Measurements from ENCODE around the gene SLC40A1. TPM values are rescaled to one million over a fixed set of nuclear protein-coding genes. Genes with fewer than 3 reads are reported as not detected.
"Not testable (repeated sequence)": the region's sequence is repeated elsewhere in the genome, so short reads cannot be mapped to it uniquely, and the experiment has no call there.

The SLC40A1 gene
- total RNA-seq, 1 experiment from 2014 or later = 7.9 TPM

- no peak for DNase-seq (ENCODE audit: low read depth)
- in situ Hi-C loops (cut with HindIII; ENCODE audit: low pct_unique_long_range_greater_than_20kb, low sequenced_read_pairs) = no loop called here
These were observed 27.6 kb upstream of the SLC40A1 start for GRCh38 chr2:189608170-189608569.

GRCh38 chr2:189602233-189602632, 21.6 kb upstream of the SLC40A1 start:
- no peak for DNase-seq (ENCODE audit: low read depth)

GRCh38 chr2:189601652-189602051, 21.1 kb upstream of the SLC40A1 start:
- in situ Hi-C loops (cut with HindIII; ENCODE audit: low pct_unique_long_range_greater_than_20kb, low sequenced_read_pairs); DNase-seq (ENCODE audit: low read depth): not testable (repeated sequence)

More at GRCh38 chr2:189602233-189602632, 21.6 kb upstream of the SLC40A1 start:
- in situ Hi-C loops (cut with HindIII; ENCODE audit: low pct_unique_long_range_greater_than_20kb, low sequenced_read_pairs) = no loop called here

DNA sequence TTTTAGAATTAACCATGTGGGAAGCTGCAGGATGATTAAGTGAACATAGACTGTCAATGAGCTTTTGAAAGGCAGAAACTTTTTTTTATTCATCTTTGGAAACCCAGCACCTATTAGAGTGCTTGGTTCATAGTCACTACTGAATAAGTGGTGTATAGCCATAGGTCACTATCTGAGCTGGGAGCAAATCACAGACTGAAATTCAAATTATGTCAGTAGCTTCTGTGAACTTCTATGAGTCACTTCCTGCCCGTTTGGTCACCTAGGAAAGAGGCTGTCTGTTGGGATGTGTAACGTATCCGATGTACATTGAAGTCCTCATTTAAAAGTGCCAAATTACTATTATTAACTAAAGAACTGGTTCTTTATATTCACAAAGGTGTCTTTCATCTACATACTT, 20.5 kb upstream of the SLC40A1 start:
- peak; percentile 64 for DNase-seq (ENCODE audit: low read depth)

GRCh38 chr2:189599245-189599644, 18.7 kb upstream of the SLC40A1 start:
- DNase-seq (ENCODE audit: low read depth) = peak; percentile 44
- in situ Hi-C loops (cut with HindIII; ENCODE audit: low pct_unique_long_range_greater_than_20kb, low sequenced_read_pairs) = no loop called here

More for the DNA sequence above, 20.5 kb upstream of the SLC40A1 start:
- in situ Hi-C loops (cut with HindIII; ENCODE audit: low pct_unique_long_range_greater_than_20kb, low sequenced_read_pairs) = no loop called here

- no peak for DNase-seq (ENCODE audit: low read depth)
These were observed 14.8 kb upstream of the SLC40A1 start for GRCh38 chr2:189595417-189595816.

DNA sequence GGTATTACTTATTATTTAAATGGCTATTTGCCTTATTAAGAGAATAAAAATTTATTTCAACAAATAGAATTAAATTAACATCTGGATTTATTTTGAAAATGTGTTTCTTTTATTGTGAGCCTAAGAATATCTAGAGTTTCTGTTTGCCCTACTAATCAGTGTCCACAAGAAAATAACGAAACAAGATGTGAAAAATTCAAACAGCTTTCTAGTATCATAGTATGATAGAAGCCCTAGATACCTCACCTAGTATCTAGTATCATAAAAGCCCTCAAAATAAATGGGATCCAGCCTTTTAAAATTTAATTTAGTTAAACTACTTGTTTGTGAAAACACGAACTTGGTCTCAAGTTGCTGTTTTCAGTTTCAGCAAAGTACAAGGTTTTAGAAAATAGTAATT, 13.7 kb upstream of the SLC40A1 start:
- no peak for DNase-seq (ENCODE audit: low read depth)
- in situ Hi-C loops (cut with HindIII; ENCODE audit: low pct_unique_long_range_greater_than_20kb, low sequenced_read_pairs) = no loop called here

More at GRCh38 chr2:189595417-189595816, 14.8 kb upstream of the SLC40A1 start:
- in situ Hi-C loops (cut with HindIII; ENCODE audit: low pct_unique_long_range_greater_than_20kb, low sequenced_read_pairs) = no loop called here

DNA sequence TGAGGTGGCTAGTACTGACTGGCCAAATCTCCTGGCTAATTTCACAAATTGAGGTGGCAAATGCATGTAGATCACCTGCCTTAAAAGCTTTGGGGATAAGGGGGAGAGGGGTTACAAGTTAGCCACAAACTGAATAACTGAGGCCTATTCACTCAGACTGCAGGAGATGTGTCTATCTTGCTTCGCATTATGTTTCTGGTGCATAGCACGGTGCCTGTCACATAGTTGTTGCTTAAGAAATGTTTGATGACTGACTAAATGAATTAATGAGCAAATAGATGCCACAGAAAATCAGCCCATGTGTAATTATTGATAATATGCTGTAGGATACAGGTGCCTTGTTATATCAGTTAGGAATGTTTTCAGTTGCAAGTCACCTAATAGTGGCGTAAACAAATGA, 12.5 kb upstream of the SLC40A1 start:
- DNase-seq (ENCODE audit: low read depth) = no peak
- in situ Hi-C loops (cut with HindIII; ENCODE audit: low pct_unique_long_range_greater_than_20kb, low sequenced_read_pairs) = no loop called here

- no peak for DNase-seq (ENCODE audit: low read depth)
- in situ Hi-C loops (cut with HindIII; ENCODE audit: low pct_unique_long_range_greater_than_20kb, low sequenced_read_pairs) = no loop called here
These were observed 11.9 kb upstream of the SLC40A1 start for GRCh38 chr2:189592353-189592984.

DNA sequence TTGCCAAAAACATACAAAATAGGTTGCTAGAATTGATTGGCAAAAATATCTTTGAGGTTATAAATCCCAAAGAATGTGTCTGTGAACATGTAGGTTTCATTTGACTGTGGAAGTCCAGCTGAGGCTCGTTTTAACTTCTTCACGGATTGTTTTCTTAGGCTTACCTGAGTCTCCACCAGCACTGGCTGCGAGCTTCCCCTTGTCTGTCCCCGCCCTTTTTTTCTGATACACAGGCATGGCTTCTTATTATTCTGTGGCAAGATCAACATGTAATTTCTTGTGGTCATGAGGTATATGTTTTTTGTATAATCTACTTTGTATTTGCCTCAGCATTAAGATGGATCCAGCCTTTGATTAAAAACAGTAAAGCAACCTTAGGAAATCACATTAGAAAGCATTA, 7.2 kb upstream of the SLC40A1 start:
- DNase-seq (ENCODE audit: low read depth) = no peak
- in situ Hi-C loops (cut with HindIII; ENCODE audit: low pct_unique_long_range_greater_than_20kb, low sequenced_read_pairs) = no loop called here

DNA sequence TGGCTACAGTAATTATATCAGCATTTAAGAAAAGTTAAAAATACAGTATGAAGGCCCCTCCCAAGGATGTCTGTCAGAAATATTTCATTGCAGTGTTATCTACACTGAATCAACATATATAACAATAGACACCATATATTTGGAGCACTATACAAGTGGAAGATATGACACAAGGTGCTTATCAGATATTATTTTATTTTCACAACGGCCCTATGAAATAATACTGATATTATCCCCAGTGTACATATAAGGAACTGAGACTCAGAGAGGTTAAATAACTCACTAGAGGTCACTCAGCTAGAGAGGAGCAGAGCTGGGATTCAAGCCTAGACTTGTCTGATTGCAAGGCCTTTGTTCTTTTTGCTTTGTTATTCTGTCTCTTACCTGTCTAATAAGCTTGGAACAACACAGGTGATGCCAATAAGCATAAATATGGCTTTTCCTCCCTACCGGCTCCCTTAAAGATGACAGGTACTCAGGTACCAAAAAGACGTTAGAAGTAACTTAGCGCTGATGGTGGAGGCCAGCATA, 4.7 kb upstream of the SLC40A1 start:
- in situ Hi-C loops (cut with HindIII; ENCODE audit: low pct_unique_long_range_greater_than_20kb, low sequenced_read_pairs) = no loop called here
- DNase-seq (ENCODE audit: low read depth) = no peak

- in situ Hi-C loops (cut with HindIII; ENCODE audit: low pct_unique_long_range_greater_than_20kb, low sequenced_read_pairs) = no loop called here
- DNase-seq (ENCODE audit: low read depth) = no peak
These were observed 4.1 kb upstream of the SLC40A1 start for GRCh38 chr2:189584686-189585085.

- in situ Hi-C loops (cut with HindIII; ENCODE audit: low pct_unique_long_range_greater_than_20kb, low sequenced_read_pairs) = no loop called here
- no peak for DNase-seq (ENCODE audit: low read depth)
These were observed 2.9 kb upstream of the SLC40A1 start for GRCh38 chr2:189583227-189584198.

GRCh38 chr2:189582809-189583192, 2.2 kb upstream of the SLC40A1 start:
- in situ Hi-C loops (cut with HindIII; ENCODE audit: low pct_unique_long_range_greater_than_20kb, low sequenced_read_pairs) = no loop called here
- no peak for DNase-seq (ENCODE audit: low read depth)

- no peak for DNase-seq (ENCODE audit: low read depth)
- in situ Hi-C loops (cut with HindIII; ENCODE audit: low pct_unique_long_range_greater_than_20kb, low sequenced_read_pairs) = no loop called here
These were observed 1.7 kb upstream of the SLC40A1 start for GRCh38 chr2:189582140-189582808.

GRCh38 chr2:189581354-189582139, 961 bp upstream of the SLC40A1 start:
- in situ Hi-C loops (cut with HindIII; ENCODE audit: low pct_unique_long_range_greater_than_20kb, low sequenced_read_pairs) = no loop called here
- no peak for DNase-seq (ENCODE audit: low read depth)

DNA sequence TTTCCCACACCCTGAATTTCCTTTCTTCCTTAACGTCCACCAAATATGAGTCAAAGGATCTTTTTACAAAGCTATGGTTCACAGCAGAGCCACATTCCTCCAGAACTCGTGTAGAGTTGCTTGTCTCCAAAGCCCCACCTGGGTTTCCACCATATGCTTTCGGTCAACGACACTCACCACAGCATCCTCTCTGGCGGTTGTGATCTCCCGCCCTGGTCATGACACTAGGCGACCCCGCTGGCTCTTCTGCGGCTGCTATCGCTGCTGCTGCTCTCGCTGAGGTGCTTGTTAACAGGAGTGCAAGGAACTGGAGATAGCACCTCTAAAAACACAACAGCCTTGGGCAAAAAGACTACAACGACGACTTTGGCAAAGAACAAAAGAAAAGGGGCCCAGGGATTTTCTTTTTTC, 340 bp downstream of the SLC40A1 start:
- in situ Hi-C loops (cut with HindIII; ENCODE audit: low pct_unique_long_range_greater_than_20kb, low sequenced_read_pairs) = no loop called here
- DNase-seq (ENCODE audit: low read depth) = no peak

DNA sequence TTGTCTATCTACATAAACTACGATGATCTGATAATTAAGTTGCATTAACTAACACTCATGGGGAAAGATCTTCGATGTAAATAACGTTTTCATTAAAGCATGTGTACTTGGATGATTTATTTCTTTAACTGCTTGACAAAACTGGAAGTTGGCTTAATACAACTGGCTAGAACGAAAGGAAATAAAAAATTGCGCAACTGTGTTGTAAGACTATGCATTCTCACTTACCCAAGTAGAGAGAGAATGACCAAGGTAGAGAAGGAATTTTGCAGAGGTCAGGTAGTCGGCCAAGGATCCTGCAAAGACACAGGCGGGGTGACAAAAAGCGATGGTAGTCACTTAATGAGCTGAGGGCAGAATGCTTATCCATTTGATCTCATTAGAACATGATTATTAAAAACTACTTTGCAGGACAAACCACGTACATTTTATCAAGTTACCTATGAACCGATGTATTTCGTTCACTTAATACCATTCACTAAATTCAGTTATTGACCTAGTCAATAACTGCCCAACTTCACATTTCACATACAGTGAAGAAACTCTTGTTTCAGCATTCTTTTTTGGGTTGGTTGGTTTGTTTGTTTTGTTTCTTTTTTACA, 900 bp downstream of the SLC40A1 start:
- in situ Hi-C loops (cut with HindIII; ENCODE audit: low pct_unique_long_range_greater_than_20kb, low sequenced_read_pairs) = no loop called here
- no peak for DNase-seq (ENCODE audit: low read depth)

All from Caki2 (cell line).